GM23248 (cell line): ENCODE data around the gene PHIP. TPM values are rescaled to one million over a fixed set of nuclear protein-coding genes. Genes with fewer than 3 reads are reported as not detected.

Experiments
- DNase-seq: peaks from one replicate; pipeline ENCODE4 v3.0.0-alpha.2; 2015
- H2AFZ ChIP-seq: fragments of 200-600 bp; sonication (generic); 2 replicates; pipeline ENCODE4 v1.6.1; 2016; ENCODE audit warnings: antibody characterized with exemption
- H3F3A ChIP-seq: fragments of 200-600 bp; sonication (generic); 2 replicates; pipeline ENCODE4 v1.6.1; 2016; ENCODE audit warnings: mild to moderate bottlenecking, antibody characterized with exemption, mixed run types; ENCODE audit not compliant: insufficient read depth
- H3K27ac ChIP-seq: fragments of 200-600 bp; sonication (generic); 2 replicates; pipeline ENCODE4 v1.5.1; 2016; ENCODE audit warnings: mild to moderate bottlenecking
- H3K27me3 ChIP-seq: fragments of 200-600 bp; sonication (generic); replicated peaks from 2 replicates; pipeline ENCODE4 v1.6.1; 2016; ENCODE audit warnings: mild to moderate bottlenecking; ENCODE audit not compliant: insufficient read depth
- H3K36me3 ChIP-seq: fragments of 200-600 bp; sonication (generic); 2 replicates; pipeline ENCODE4 v1.6.1; 2016; ENCODE audit warnings: low read depth, mild to moderate bottlenecking
- H3K4me1 ChIP-seq: fragments of 200-600 bp; sonication (generic); 2 replicates; pipeline ENCODE4 v1.6.1; 2016; ENCODE audit warnings: mild to moderate bottlenecking; ENCODE audit not compliant: insufficient read depth
- H3K4me2 ChIP-seq: fragments of 200-600 bp; sonication (generic); one replicate; pipeline ENCODE4 v1.6.1; 2016; ENCODE audit warnings: mild to moderate bottlenecking; ENCODE audit not compliant: unreplicated experiment
- H3K4me3 ChIP-seq: fragments of 200-600 bp; sonication (generic); 2 replicates; pipeline ENCODE4 v1.5.1; 2016; ENCODE audit warnings: mild to moderate bottlenecking
- H3K79me2 ChIP-seq: fragments of 200-600 bp; sonication (generic); 2 replicates; pipeline ENCODE4 v1.6.1; 2016; ENCODE audit warnings: mild to moderate bottlenecking; ENCODE audit not compliant: insufficient read depth
- H3K9ac ChIP-seq: fragments of 200-600 bp; sonication (generic); 2 replicates; pipeline ENCODE4 v1.6.1; 2016; ENCODE audit warnings: mild to moderate bottlenecking
- H3K9me2 ChIP-seq: fragments of 200-600 bp; sonication (generic); 2 replicates; pipeline ENCODE4 v1.6.1; 2016; ENCODE audit warnings: mixed run types, mild to moderate bottlenecking, moderate library complexity; ENCODE audit not compliant: insufficient read depth
- H3K9me3 ChIP-seq: fragments of 200-600 bp; sonication (generic); one replicate; pipeline ENCODE4 v1.6.1; 2017; ENCODE audit warnings: low read depth
- H4K20me1 ChIP-seq: fragments of 200-600 bp; sonication (generic); 2 replicates; pipeline ENCODE4 v1.6.0; 2016; ENCODE audit not compliant: insufficient read depth
- EZH2 ChIP-seq: fragments of 200-600 bp; sonication (generic); IDR thresholded peaks from 2 replicates; pipeline ENCODE4 v1.6.1; 2018; ENCODE audit warnings: antibody characterized with exemption, mild to moderate bottlenecking; ENCODE audit not compliant: insufficient read depth, poor library complexity, severe bottlenecking
- EZH2phosphoT487 ChIP-seq: fragments of 200-600 bp; sonication (generic); IDR thresholded peaks from 2 replicates; pipeline ENCODE4 v1.6.1; 2018; ENCODE audit warnings: antibody characterized with exemption, moderate library complexity, mild to moderate bottlenecking, low read depth; ENCODE audit not compliant: insufficient read depth
- WGBS, 2 experiments: methylation state at CpG; one replicate each; pipeline ENCODE4 v1.1.6; 2015 to 2017; ENCODE audit warnings: low lambda C conversion rate in 2 of 2, low coverage in 1 of 2; ENCODE audit errors: missing lambda C conversion rate in 2 of 2; 5-methylcytosine and 5-hydroxymethylcytosine counted together
- in situ Hi-C: fragments of 300-500 bp; cut with MboI; formaldehyde crosslinking; loops from 2 replicates; pipeline ENCODE4 v1.15.0; 2020
- polyA plus RNA-seq: library from polyadenylated mRNA; unstranded; fragments of >200 nt; fragmentation: Nextera tagmentation; extraction: Ambion mirVana; gene quantifications from 2 replicates; pipeline ENCODE4 v1.2.1, GENCODE V29; 2016
- total RNA-seq: library from RNA; depleted of rRNA; stranded (reverse); fragments of >200 nt; shearing (Covaris generic); gene quantifications from 2 replicates; pipeline ENCODE4 v1.2.3, GENCODE V29; 2014

Gene PHIP
- total and polyA plus RNA-seq, 2 experiments from 2014 or later = 9.0 to 14.5 TPM

- WGBS, 2 experiments = 98 to 100% methylated on average over 1 of the region's 1 CpG
- in situ Hi-C loops = no loop called here
- no peaks in the 10 kb centered on the region for H3K9me2 ChIP-seq
- H3K4me2 ChIP-seq = peak overlapping the region; percentile 10
- H3K36me3 ChIP-seq = peaks cover 9% of the 10 kb centered on the region; the same call in 1 of the 2 replicates
- no peak overlapping the region for H3K9ac ChIP-seq
- H3K9me3 ChIP-seq = no peaks in the 10 kb centered on the region
- no peak overlapping the region for H3K27ac ChIP-seq
- peaks cover 39% of the 10 kb centered on the region for H3F3A ChIP-seq
- H4K20me1 ChIP-seq = peaks cover 3% of the 10 kb centered on the region; the same call in 1 of the 2 replicates
- H3K79me2 ChIP-seq = peaks cover 18% of the 10 kb centered on the region
- TF ChIP-seq EZH2 (no peak), EZH2phosphoT487 (no peak)
- H3K4me3 ChIP-seq = no peak overlapping the region
- DNase-seq = no peak
- no peak overlapping the region for H2AFZ ChIP-seq
- peaks cover 49% of the 10 kb centered on the region for H3K4me1 ChIP-seq
- no peaks in the 10 kb centered on the region for H3K27me3 ChIP-seq
These were observed 49.3 kb downstream of the PHIP start for GRCh38 chr6:79028641-79029314.

DNA sequence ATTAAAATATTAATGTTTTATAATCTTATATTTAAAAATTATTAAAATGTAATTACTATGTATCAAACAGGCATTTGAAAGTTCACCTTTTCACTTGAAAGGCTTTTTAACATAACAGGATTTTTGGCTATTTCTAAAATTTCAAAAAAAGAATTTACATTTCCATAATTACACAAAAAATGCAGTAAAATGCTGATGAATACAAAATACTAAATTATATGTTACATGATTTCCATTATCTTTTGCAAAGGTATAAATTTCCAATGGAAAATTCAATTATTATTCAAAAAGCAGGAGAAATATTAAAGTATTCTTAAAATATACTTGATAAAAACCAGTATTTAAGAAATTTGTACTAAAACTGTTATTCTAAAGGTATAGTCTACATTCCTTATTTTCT, 66.1 kb downstream of the PHIP start:
- no peak for TF ChIP-seq EZH2phosphoT487
- TF ChIP-seq EZH2 = no peak
- Histone ChIP-seq H3K9me2 (no peaks in the 10 kb centered on the region), H3K4me1 (no peaks in the 10 kb centered on the region), H3K79me2 (peaks cover 2% of the 10 kb centered on the region; the same call in 1 of the 2 replicates), H3K27me3 (no peaks in the 10 kb centered on the region), H3F3A (no peaks in the 10 kb centered on the region), H3K4me3 (no peak overlapping the region), H2AFZ (no peak overlapping the region), H3K27ac (no peak overlapping the region), H3K9me3 (no peaks in the 10 kb centered on the region), H3K4me2 (no peak overlapping the region), H3K9ac (no peak overlapping the region), H4K20me1 (no peaks in the 10 kb centered on the region), H3K36me3 (peaks cover 32% of the 10 kb centered on the region)
- DNase-seq = no peak
- in situ Hi-C loops = no loop called here

- no peaks in the 10 kb centered on the region for H3F3A ChIP-seq
- H3K4me3 ChIP-seq = no peak overlapping the region
- H3K9ac ChIP-seq = no peak overlapping the region
- peaks cover 9% of the 10 kb centered on the region for H3K4me1 ChIP-seq
- H3K36me3 ChIP-seq = peaks cover 27% of the 10 kb centered on the region
- 97% methylated on average over 1 of the region's 1 CpG for WGBS, 2 experiments
- TF ChIP-seq EZH2phosphoT487 = no peak
- no peak for TF ChIP-seq EZH2
- H3K4me2 ChIP-seq = no peak overlapping the region
- H3K27me3 ChIP-seq = no peaks in the 10 kb centered on the region
- H4K20me1 ChIP-seq = no peaks in the 10 kb centered on the region
- no peaks in the 10 kb centered on the region for H3K9me2 ChIP-seq
- in situ Hi-C loops = no loop called here
- H3K27ac ChIP-seq = no peak overlapping the region
- peaks cover 4% of the 10 kb centered on the region; the same call in 1 of the 2 replicates for H3K79me2 ChIP-seq
- no peaks in the 10 kb centered on the region for H3K9me3 ChIP-seq
- H2AFZ ChIP-seq = no peak overlapping the region
- no peak for DNase-seq
These were observed 67.6 kb downstream of the PHIP start for GRCh38 chr6:79010422-79010821.

GRCh38 chr6:79009819-79010218, 68.2 kb downstream of the PHIP start:
- Histone ChIP-seq H3K4me2 (no peak overlapping the region), H4K20me1 (no peaks in the 10 kb centered on the region), H3K9me2 (no peaks in the 10 kb centered on the region), H3K9me3 (no peaks in the 10 kb centered on the region), H3K27ac (no peak overlapping the region), H3K9ac (no peak overlapping the region), H3K79me2 (peaks cover 4% of the 10 kb centered on the region; the same call in 1 of the 2 replicates), H3K4me1 (peaks cover 15% of the 10 kb centered on the region), H2AFZ (no peak overlapping the region), H3K36me3 (peaks cover 24% of the 10 kb centered on the region), H3F3A (no peaks in the 10 kb centered on the region), H3K27me3 (no peaks in the 10 kb centered on the region), H3K4me3 (no peak overlapping the region)
- in situ Hi-C loops = no loop called here
- 94 to 100% methylated on average over 1 of the region's 1 CpG for WGBS, 2 experiments
- TF ChIP-seq EZH2phosphoT487 (no peak), EZH2 (no peak)
- DNase-seq = no peak

DNA sequence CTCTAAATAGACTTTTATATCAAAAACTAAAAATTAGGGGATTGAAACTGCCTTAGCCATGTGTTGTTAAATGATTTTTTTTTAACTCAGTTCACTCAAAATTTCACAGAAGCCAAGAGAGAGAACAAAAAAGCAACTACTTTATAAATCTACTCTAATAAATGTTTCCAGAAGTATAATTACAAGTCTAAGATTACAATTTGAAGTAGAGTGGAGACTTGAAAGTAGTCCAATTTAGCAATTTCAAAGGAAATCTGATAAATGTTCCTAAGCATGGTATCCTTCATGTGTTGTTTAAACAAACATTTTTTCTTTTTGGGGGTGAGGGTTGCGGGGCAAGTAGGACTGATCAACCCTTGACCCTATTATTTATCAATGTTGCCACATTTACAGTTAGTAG, 72.6 kb downstream of the PHIP start:
- no peaks in the 10 kb centered on the region for H3K27me3 ChIP-seq
- peaks cover 16% of the 10 kb centered on the region for H3K4me1 ChIP-seq
- no peaks in the 10 kb centered on the region for H3K9me3 ChIP-seq
- in situ Hi-C loops = no loop called here
- H4K20me1 ChIP-seq = no peaks in the 10 kb centered on the region
- H3K36me3 ChIP-seq = peaks cover 27% of the 10 kb centered on the region
- H3F3A ChIP-seq = no peaks in the 10 kb centered on the region
- no peaks in the 10 kb centered on the region for H3K9me2 ChIP-seq
- H3K4me2 ChIP-seq = peak overlapping the region; percentile 42
- H3K9ac ChIP-seq = no peak overlapping the region
- peaks cover 4% of the 10 kb centered on the region; the same call in 1 of the 2 replicates for H3K79me2 ChIP-seq
- H2AFZ ChIP-seq = 0 out of 2 replicates have a peak overlapping the region, but pooled peaks have one; percentile 12
- no peak for DNase-seq
- H3K27ac ChIP-seq = no peak overlapping the region
- no peak for TF ChIP-seq EZH2
- TF ChIP-seq EZH2phosphoT487 = no peak
- H3K4me3 ChIP-seq = no peak overlapping the region
- 95 to 98% methylated on average over 1 of the region's 1 CpG for WGBS, 2 experiments
